IMR-90 (cell line): ENCODE measurements around the gene ABHD2. TPM values are rescaled to one million over a fixed set of nuclear protein-coding genes. Genes with fewer than 3 reads are reported as not detected.

Experiments used
- ATAC-seq: fragments of 200-7000 bp; cut with Tn5 transposase; 2 replicates; pipeline ENCODE4 v1.9.1; 2020; ENCODE audit warnings: low read depth, mild to moderate bottlenecking, moderate library complexity
- BruUV-seq: library from RNA; stranded (reverse); fragments of 400-500 nt; replicated peaks from 2 replicates; lab custom pipeline; 2021; lab: Mats Ljungman, UMichigan
- CTCF ChIA-PET: fragments of 300-600 bp; formaldehyde crosslinking; extraction: SDS; loops from one replicate; lab custom pipeline; 2021; ENCODE audit warnings: antibody characterized with exemption; lab: Yijun Ruan, JAX
- POLR2A ChIA-PET: fragments of 300-600 bp; sonication (Branson Sonifier 250); formaldehyde crosslinking; loops from one replicate; lab custom pipeline; 2022; ENCODE audit warnings: antibody characterized with exemption; ENCODE audit not compliant: unreplicated experiment; lab: Charles Lee
- DNase-seq: peaks from one replicate; pipeline ENCODE4 v3.0.0; 2013
- H2AFZ ChIP-seq: replicated peaks from 2 replicates; pipeline ENCODE3; 2013; ENCODE audit warnings: low read length, mild to moderate bottlenecking; ENCODE audit not compliant: poor library complexity
- H2AK5ac ChIP-seq: 2 replicates; pipeline ENCODE4 v1.6.1; 2013; ENCODE audit warnings: low read depth, low read length, inconsistent platforms
- H2AK9ac ChIP-seq: replicated peaks from 2 replicates; pipeline ENCODE3; 2013; ENCODE audit warnings: mild to moderate bottlenecking, low read depth, low read length, moderate library complexity; ENCODE audit not compliant: poor library complexity
- H2BK120ac ChIP-seq: 2 replicates; pipeline ENCODE4 v1.6.1; 2013; ENCODE audit warnings: low read depth, low read length, inconsistent platforms
- H2BK15ac ChIP-seq: 3 replicates; pipeline ENCODE4 v1.6.1; 2013; ENCODE audit warnings: low read depth, low read length, inconsistent platforms
- H2BK20ac ChIP-seq: 2 replicates; pipeline ENCODE4 v1.6.1; 2013; ENCODE audit warnings: low read depth, mild to moderate bottlenecking, inconsistent platforms, low read length, moderate library complexity
- H2BK5ac ChIP-seq: 2 replicates; pipeline ENCODE4 v1.6.1; 2013; ENCODE audit warnings: mild to moderate bottlenecking, low read depth, low read length, inconsistent platforms; ENCODE audit not compliant: poor library complexity, severe bottlenecking
- H3K14ac ChIP-seq: replicated peaks from 2 replicates; pipeline ENCODE4 v1.6.1; 2013; ENCODE audit warnings: low read depth, low read length, inconsistent platforms
- H3K18ac ChIP-seq: 2 replicates; pipeline ENCODE4 v1.6.1; 2013; ENCODE audit warnings: low read depth, low read length, control low read depth
- H3K23ac ChIP-seq: 2 replicates; pipeline ENCODE4 v1.6.1; 2013; ENCODE audit warnings: low read depth, low read length, inconsistent platforms
- H3K27ac ChIP-seq: 2 replicates; pipeline ENCODE4 v1.5.1; 2013; ENCODE audit warnings: mild to moderate bottlenecking, control low read depth, low read length; ENCODE audit not compliant: insufficient read depth
- H3K27me3 ChIP-seq: 2 replicates; pipeline ENCODE4 v1.6.1; 2013; ENCODE audit warnings: low read length; ENCODE audit not compliant: control insufficient read depth, insufficient read depth
- H3K36me3 ChIP-seq: 2 replicates; pipeline ENCODE4 v1.6.1; 2013; ENCODE audit warnings: low read length, mixed read lengths; ENCODE audit not compliant: control insufficient read depth, insufficient read depth
- H3K4ac ChIP-seq: 2 replicates; pipeline ENCODE4 v1.6.1; 2013; ENCODE audit warnings: low read depth, low read length, inconsistent platforms
- H3K4me1 ChIP-seq: 2 replicates; pipeline ENCODE4 v1.6.1; 2013; ENCODE audit warnings: low read length, mixed read lengths; ENCODE audit not compliant: control insufficient read depth, insufficient read depth
- H3K4me2 ChIP-seq: 2 replicates; pipeline ENCODE4 v1.6.1; 2013; ENCODE audit warnings: low read depth, mild to moderate bottlenecking, control low read depth, low read length, moderate library complexity
- H3K4me3 ChIP-seq: 2 replicates; pipeline ENCODE4 v1.5.1; 2013; ENCODE audit warnings: low read depth, mild to moderate bottlenecking, control low read depth, low read length, moderate library complexity; ENCODE audit not compliant: insufficient read depth
- H3K56ac ChIP-seq: 2 replicates; pipeline ENCODE4 v1.6.1; 2013; ENCODE audit warnings: low read length, inconsistent platforms; ENCODE audit not compliant: insufficient read depth; ENCODE audit errors: extremely low read depth
- H3K79me1 ChIP-seq, 2 experiments: 2 replicates each; pipeline ENCODE4 v1.6.1; 2013; ENCODE audit warnings: low read length in 2 of 2, inconsistent platforms in 1 of 2, low read depth in 1 of 2
- H3K9ac ChIP-seq: 2 replicates; pipeline ENCODE4 v1.6.1; 2013; ENCODE audit warnings: low read depth, low read length, control low read depth
- H3K9me1 ChIP-seq: 2 replicates; pipeline ENCODE4 v1.6.1; 2013; ENCODE audit warnings: low read length, inconsistent platforms; ENCODE audit not compliant: insufficient read depth
- H3K9me3 ChIP-seq: 2 replicates; pipeline ENCODE4 v1.6.1; 2013; ENCODE audit warnings: low read length; ENCODE audit not compliant: control insufficient read depth, insufficient read depth
- H4K20me1 ChIP-seq: 2 replicates; pipeline ENCODE4 v1.6.1; 2013; ENCODE audit warnings: low read length, inconsistent platforms; ENCODE audit not compliant: insufficient read depth
- H4K5ac ChIP-seq: 2 replicates; pipeline ENCODE4 v1.6.1; 2013; ENCODE audit warnings: mild to moderate bottlenecking, low read depth, low read length, control low read depth
- H4K8ac ChIP-seq, 2 experiments: 2 replicates each; pipeline ENCODE4 v1.6.1; 2013; ENCODE audit warnings: low read depth in 2 of 2, low read length in 2 of 2, control low read depth in 1 of 2, inconsistent platforms in 1 of 2
- H4K91ac ChIP-seq: 2 replicates; pipeline ENCODE4 v1.6.1; 2013; ENCODE audit warnings: low read depth, low read length, inconsistent platforms; ENCODE audit not compliant: insufficient read depth
- BHLHE40 ChIP-seq: fragments of 150-350 bp; IDR thresholded peaks from 2 replicates; pipeline ENCODE4 v1.6.1; 2016; ENCODE audit warnings: mild to moderate bottlenecking, low read depth, low read length
- CEBPB ChIP-seq: IDR thresholded peaks from 2 replicates; pipeline ENCODE4 v1.6.1; 2012; ENCODE audit warnings: low read depth, low read length, improper control_type of control experiment
- CHD1 ChIP-seq: IDR thresholded peaks from 2 replicates; pipeline ENCODE4 v1.6.1; 2012; ENCODE audit warnings: low read depth, low read length, improper control_type of control experiment
- FOS ChIP-seq: fragments of 150-350 bp; IDR thresholded peaks from 2 replicates; pipeline ENCODE4 v1.6.1; 2016; ENCODE audit warnings: low read depth, low read length
- MAFK ChIP-seq: IDR thresholded peaks from 2 replicates; pipeline ENCODE4 v1.6.1; 2012; ENCODE audit warnings: low read depth, low read length, improper control_type of control experiment
- MAZ ChIP-seq: IDR thresholded peaks from 2 replicates; pipeline ENCODE4 v1.6.1; 2012; ENCODE audit warnings: low read depth, mild to moderate bottlenecking, low read length, improper control_type of control experiment, moderate library complexity, borderline replicate concordance
- MXI1 ChIP-seq: IDR thresholded peaks from 2 replicates; pipeline ENCODE4 v1.6.1; 2012; ENCODE audit warnings: low read depth, mild to moderate bottlenecking, low read length, moderate library complexity, borderline replicate concordance
- NFE2L2 ChIP-seq: fragments of 150-350 bp; IDR thresholded peaks from 2 replicates; pipeline ENCODE4 v1.6.1; 2016; ENCODE audit warnings: low read depth, mild to moderate bottlenecking, low read length
- POLR2A ChIP-seq: IDR thresholded peaks from 2 replicates; pipeline ENCODE4 v1.6.1; 2012; ENCODE audit warnings: mild to moderate bottlenecking, low read depth, low read length
- RAD21 ChIP-seq: IDR thresholded peaks from 2 replicates; pipeline ENCODE4 v1.6.1; 2012; ENCODE audit warnings: low read length, improper control_type of control experiment
- RFX5 ChIP-seq: IDR thresholded peaks from 2 replicates; pipeline ENCODE4 v1.8.0; 2012; ENCODE audit warnings: low read depth, mild to moderate bottlenecking, low read length, moderate library complexity
- SMC3 ChIP-seq: fragments of 150-350 bp; IDR thresholded peaks from 2 replicates; pipeline ENCODE4 v1.6.1; 2016; ENCODE audit warnings: low read depth, mild to moderate bottlenecking, antibody characterized with exemption, low read length, moderate library complexity
- WGBS, 2 experiments: methylation state at CpG; one replicate each; pipeline versions ENCODE4 v1.1.5 to v1.1.7; 2013; ENCODE audit warnings: missing lambda C conversion rate in 2 of 2; ENCODE audit not compliant: insufficient read length in 1 of 2; ENCODE audit errors: extremely low coverage in 2 of 2; 5-methylcytosine and 5-hydroxymethylcytosine counted together
- dilution Hi-C: fragments of 300-500 bp; cut with HindIII; formaldehyde crosslinking; loops from one replicate; pipeline ENCODE4 v1.14.3; 2018; ENCODE audit warnings: low sequenced_read_pairs; ENCODE audit not compliant: unreplicated experiment
- in situ Hi-C: fragments of 300-500 bp; cut with MboI; formaldehyde crosslinking; loops from 3 replicates; pipeline ENCODE4 v1.14.3; 2019; ENCODE audit warnings: low sequenced_read_pairs, inconsistent platforms, mixed read lengths
- intact Hi-C: fragments of 100-400 bp; cut with micrococcal nuclease; formaldehyde crosslinking; loops from 2 replicates; pipeline ENCODE4 v1.10.0; 2022
- polyA plus RNA-seq, 3 experiments: library from polyadenylated mRNA; depleted of rRNA; stranded (reverse); fragments of >200 nt; gene quantifications; 2 replicates each; pipeline ENCODE4 v1.2.3, GENCODE V29; 2012; ENCODE audit warnings: low replicate concordance in 1 of 3
- total RNA-seq: library from RNA; depleted of rRNA; stranded (reverse); fragments of >200 nt; gene quantifications from 2 replicates; pipeline ENCODE4 v1.2.3, GENCODE V29; 2012
- TF ChIP-seq, protein P1 (sequence below): conservative IDR thresholded peaks from 2 replicates; pipeline ENCODE4 v1.5.1; 2012; ENCODE audit warnings: mild to moderate bottlenecking, low read depth, low read length, improper control_type of control experiment
- TF ChIP-seq, protein P2 (sequence below): fragments of 150-350 bp; IDR thresholded peaks from 2 replicates; pipeline ENCODE4 v1.6.1; 2016; ENCODE audit warnings: low read depth, mild to moderate bottlenecking, low read length, moderate library complexity, borderline replicate concordance
- TF ChIP-seq, protein P3 (sequence below): fragments of 150-350 bp; IDR thresholded peaks from 2 replicates; pipeline ENCODE4 v1.6.1; 2017; ENCODE audit warnings: mild to moderate bottlenecking, antibody characterized with exemption, low read length, low read depth

Gene ABHD2
- total and polyA plus RNA-seq, 2 of the 4 experiments (the other 2 are of a cell fraction): 31.2 to 62.9 TPM

DNA sequence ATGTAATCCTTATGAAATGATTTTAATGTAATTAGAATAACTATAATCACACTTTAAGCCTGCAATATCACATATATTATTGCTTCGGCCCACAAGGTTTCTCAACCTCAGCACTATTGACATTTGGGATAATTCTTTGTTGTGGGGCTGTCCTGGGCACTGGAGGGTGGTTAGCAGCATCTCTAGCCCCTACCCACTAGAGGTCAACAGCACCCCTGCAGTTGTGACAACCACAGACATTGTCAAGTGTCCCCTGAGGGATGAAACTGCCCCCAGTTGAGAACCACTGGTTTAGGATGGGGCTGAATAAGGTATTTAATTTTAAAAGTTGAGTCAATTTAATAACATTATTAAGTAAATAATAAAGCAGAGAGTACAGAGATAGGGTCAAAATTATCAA lies 6.4 kb upstream of the ABHD2 start:
- Histone ChIP-seq H3K79me1 (no peaks in the 10 kb centered on the region), H3K27ac (no peak overlapping the region), H3K23ac (no peak overlapping the region), H4K5ac (no peak overlapping the region), H3K4me1 (peaks cover 5% of the 10 kb centered on the region), H2BK15ac (no peak overlapping the region), H3K4me2 (no peak overlapping the region), H4K91ac (no peak overlapping the region), H3K9ac (no peak overlapping the region), H3K18ac (no peak overlapping the region), H3K56ac (no peak overlapping the region), H2AFZ (no peak overlapping the region), H3K4ac (no peak overlapping the region), H2BK120ac (no peak overlapping the region), H3K4me3 (no peak overlapping the region), H2BK5ac (no peak overlapping the region), H2AK9ac (no peak overlapping the region), H4K8ac (no peak overlapping the region), H2BK20ac (no peak overlapping the region), H4K20me1 (no peaks in the 10 kb centered on the region), H3K14ac (no peak overlapping the region), H3K36me3 (no peaks in the 10 kb centered on the region), H3K9me3 (no peaks in the 10 kb centered on the region), H3K27me3 (no peaks in the 10 kb centered on the region), H2AK5ac (no peak overlapping the region), H3K9me1 (peaks cover under 1% of the 10 kb centered on the region; the same call in 1 of the 2 replicates)
- TF ChIP-seq POLR2A (no peak), FOS (no peak), CEBPB (no peak), BHLHE40 (no peak), NFE2L2 (no peak), CHD1 (no peak), SMC3 (no peak), MXI1 (no peak), MAFK (no peak), RFX5 (no peak), RAD21 (no peak), MAZ (no peak)
- TF ChIP-seq, protein P1, sequence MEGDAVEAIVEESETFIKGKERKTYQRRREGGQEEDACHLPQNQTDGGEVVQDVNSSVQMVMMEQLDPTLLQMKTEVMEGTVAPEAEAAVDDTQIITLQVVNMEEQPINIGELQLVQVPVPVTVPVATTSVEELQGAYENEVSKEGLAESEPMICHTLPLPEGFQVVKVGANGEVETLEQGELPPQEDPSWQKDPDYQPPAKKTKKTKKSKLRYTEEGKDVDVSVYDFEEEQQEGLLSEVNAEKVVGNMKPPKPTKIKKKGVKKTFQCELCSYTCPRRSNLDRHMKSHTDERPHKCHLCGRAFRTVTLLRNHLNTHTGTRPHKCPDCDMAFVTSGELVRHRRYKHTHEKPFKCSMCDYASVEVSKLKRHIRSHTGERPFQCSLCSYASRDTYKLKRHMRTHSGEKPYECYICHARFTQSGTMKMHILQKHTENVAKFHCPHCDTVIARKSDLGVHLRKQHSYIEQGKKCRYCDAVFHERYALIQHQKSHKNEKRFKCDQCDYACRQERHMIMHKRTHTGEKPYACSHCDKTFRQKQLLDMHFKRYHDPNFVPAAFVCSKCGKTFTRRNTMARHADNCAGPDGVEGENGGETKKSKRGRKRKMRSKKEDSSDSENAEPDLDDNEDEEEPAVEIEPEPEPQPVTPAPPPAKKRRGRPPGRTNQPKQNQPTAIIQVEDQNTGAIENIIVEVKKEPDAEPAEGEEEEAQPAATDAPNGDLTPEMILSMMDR: no peak
- TF ChIP-seq, protein P2, sequence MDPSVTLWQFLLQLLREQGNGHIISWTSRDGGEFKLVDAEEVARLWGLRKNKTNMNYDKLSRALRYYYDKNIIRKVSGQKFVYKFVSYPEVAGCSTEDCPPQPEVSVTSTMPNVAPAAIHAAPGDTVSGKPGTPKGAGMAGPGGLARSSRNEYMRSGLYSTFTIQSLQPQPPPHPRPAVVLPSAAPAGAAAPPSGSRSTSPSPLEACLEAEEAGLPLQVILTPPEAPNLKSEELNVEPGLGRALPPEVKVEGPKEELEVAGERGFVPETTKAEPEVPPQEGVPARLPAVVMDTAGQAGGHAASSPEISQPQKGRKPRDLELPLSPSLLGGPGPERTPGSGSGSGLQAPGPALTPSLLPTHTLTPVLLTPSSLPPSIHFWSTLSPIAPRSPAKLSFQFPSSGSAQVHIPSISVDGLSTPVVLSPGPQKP: no peak
- TF ChIP-seq, protein P3, sequence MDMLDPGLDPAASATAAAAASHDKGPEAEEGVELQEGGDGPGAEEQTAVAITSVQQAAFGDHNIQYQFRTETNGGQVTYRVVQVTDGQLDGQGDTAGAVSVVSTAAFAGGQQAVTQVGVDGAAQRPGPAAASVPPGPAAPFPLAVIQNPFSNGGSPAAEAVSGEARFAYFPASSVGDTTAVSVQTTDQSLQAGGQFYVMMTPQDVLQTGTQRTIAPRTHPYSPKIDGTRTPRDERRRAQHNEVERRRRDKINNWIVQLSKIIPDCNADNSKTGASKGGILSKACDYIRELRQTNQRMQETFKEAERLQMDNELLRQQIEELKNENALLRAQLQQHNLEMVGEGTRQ: no peak
- ChIA-PET POLR2A (no interaction called here), CTCF (no interaction called here)
- dilution Hi-C loops: no loop called here
- no CpG with 5 or more reads among the region's 1 CpG for WGBS, 2 experiments
- no TSS peak for BruUV-seq
- DNase-seq (no peak), ATAC-seq (no peak)
- intact Hi-C loops: loop anchor here (5.0 kb wide), 1 partner anchor 40 kb away; no protein-coding TSS in a partner anchor
- in situ Hi-C loops: no loop called here
